ENCODE results near the gene DYTN.

DNA sequence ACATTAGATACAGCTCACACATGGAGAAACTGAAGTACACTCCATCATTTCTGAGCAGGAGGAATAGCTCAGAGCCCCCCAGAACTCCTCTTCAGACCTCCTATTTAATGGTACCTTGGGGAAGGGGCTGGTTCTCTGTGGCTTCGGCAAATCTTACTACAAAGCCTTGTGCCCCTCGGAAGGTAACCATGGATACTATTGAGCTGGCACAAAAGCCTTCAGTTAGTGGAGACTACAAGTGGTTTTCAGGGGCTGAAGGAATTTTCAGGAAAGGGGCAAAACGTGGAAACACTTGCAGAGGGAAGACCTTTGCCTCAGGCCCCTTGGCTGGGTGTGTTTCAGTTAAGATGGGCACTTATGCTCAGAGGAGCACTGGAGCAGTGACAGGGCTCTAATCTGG lies 77.0 kb downstream of the DYTN start:
- TF ChIP-seq, protein P1, sequence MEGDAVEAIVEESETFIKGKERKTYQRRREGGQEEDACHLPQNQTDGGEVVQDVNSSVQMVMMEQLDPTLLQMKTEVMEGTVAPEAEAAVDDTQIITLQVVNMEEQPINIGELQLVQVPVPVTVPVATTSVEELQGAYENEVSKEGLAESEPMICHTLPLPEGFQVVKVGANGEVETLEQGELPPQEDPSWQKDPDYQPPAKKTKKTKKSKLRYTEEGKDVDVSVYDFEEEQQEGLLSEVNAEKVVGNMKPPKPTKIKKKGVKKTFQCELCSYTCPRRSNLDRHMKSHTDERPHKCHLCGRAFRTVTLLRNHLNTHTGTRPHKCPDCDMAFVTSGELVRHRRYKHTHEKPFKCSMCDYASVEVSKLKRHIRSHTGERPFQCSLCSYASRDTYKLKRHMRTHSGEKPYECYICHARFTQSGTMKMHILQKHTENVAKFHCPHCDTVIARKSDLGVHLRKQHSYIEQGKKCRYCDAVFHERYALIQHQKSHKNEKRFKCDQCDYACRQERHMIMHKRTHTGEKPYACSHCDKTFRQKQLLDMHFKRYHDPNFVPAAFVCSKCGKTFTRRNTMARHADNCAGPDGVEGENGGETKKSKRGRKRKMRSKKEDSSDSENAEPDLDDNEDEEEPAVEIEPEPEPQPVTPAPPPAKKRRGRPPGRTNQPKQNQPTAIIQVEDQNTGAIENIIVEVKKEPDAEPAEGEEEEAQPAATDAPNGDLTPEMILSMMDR (conservative IDR thresholded peaks at IDR 0.05 in 1 of 2, IDR thresholded peaks at IDR 0.05 in 1 of 2; ENCODE audit: extremely low read depth in 1 of 2, insufficient read depth in 1 of 2, low read depth in 1 of 2, low read length in 2 of 2), result no peak
- no peak for TF ChIP-seq EZH2 (IDR thresholded peaks at IDR 0.05; ENCODE audit: borderline replicate concordance, low read length)

All from mammary epithelial cell (primary cell).